Activated CD8-positive, alpha-beta memory T cell treated with anti-CD3 and anti-CD28 coated beads for 1 hour (primary cell): Measurements from ENCODE around the gene CTBP2.

Experiments
- DNase-seq, 2 donors: peaks; one replicate each; pipeline ENCODE4 v3.0.0-alpha.2; 2020; ENCODE audit warnings: low read depth in 1 of 2; ENCODE audit errors: extremely low read depth in 1 of 2

CTBP2 gene

DNA sequence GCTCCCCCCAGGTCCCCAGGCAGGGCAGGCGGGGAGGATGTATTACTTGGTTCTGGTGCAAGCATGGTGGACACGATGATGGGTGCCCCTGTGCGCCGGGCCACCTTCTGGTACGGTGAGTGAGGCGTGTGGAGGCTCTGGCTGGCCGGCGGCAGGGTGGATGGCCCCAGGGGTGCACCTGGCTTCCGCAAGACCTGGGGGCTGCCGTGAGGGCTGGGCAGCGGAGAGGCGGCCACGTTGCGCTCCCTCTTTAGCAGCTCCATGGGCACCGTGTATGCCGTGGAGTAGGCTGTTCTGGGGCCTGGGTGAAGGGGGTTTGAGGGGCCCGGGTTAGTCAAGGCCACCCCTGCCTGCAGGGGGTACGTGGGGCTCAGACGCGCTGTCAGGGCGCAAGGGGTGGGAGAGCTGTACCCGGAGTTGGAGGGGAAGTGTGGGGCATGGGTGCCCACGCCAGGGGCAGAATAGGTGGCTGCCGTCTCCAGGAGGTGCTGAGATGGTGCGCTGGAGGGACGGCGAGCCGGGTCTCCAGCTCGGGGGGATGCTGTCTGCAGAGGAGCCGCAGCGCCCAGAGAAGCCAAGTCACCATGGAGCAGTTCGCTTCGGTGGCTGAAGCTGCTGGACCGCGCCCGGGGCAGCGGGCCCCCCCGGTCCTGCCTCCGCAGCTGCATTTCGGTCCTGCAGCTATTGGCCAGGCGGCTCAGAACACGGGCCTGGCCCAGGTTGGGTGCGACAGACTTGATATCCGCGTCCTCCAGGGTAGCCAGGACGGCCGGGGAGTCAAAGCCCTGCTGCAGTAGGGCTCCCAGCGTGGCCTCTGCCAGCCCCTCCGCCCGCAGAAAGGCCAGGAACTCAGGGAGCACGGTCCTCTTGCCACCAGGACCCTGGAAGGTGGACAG is 134.1 kb downstream of the CTBP2 start:
- DNase-seq: no peak

DNA sequence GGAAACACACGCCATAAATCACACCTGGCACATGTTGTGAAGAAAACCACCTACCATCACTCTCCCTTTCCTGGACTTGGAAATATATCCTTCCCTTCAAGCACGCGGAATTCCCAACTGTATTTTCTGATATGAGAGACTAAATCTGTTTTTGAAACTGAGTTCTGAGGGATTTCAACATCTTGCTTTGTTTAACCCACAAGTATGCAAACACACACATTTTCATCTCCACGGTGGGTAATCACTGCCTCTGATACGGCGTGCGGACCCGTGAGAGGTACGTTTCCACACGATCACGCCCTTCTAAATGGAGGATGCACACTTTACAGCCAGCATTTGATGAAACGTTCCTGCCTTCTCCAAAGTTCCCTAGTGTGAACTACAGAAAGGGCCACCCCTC is 135.0 kb downstream of the CTBP2 start:
- no peak for DNase-seq

DNA sequence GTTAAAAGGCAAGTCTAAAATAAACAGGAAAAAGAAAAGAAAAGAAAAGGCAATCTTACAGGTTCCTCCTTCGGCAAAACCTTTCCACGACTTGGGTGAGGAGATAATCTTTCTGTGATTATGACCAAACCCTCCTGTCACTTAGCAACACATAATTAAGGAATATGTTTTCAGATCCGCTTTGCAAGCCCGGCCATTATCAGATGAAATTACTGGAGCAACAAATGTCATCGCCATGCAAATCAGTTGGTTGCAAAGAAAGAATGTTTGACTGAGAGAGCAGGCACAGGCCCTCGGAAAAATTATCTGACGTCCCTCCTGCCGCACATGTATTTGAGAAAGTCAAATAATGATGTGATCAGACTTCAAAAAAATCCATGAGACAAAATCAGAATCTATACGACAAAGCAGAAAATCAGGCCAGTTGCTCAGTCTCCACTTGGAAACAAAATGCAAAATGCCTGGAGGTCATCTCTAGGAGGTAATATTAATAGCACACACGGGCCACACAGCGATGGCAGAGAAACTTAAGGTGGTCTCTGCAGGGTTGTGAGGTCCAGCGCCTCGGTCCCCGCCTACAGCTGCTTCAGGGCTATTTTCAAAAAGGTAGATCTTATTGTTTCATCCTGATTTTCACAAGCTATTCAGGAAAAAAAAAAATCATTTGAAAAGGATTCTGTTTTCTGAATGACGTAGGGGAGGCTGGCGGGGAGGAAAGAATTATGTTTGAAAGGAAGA is 135.7 kb downstream of the CTBP2 start:
- no peak for DNase-seq

DNA sequence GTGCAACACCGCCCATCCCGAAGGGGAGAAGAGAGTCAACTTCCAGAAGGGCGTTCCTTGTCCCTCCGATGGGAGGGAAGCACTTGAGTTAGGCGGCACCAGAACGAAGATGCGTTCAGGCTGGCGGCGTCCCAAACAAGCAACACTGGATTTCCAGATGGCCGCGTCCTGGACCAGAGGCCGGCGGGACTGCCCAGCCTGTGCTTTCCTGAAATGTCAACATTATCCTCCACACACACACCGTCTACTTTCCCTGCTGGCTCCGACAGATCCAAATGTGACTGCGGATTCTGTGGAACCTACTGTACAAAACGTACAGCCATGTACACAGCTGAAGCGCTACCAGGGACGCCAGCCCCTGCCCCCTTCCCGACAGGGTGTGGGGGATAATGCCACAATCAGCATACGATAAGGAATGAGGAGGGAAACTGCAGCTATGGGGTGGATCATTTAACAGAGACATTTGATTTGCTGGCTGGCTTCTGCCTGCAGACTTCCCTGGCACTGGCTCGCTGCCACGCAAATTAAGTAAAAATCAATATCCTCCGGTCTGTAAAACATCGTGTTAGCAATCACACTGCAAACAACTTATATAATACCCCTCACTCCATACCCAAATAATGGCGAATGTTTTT is 136.4 kb downstream of the CTBP2 start:
- no peak for DNase-seq

DNA sequence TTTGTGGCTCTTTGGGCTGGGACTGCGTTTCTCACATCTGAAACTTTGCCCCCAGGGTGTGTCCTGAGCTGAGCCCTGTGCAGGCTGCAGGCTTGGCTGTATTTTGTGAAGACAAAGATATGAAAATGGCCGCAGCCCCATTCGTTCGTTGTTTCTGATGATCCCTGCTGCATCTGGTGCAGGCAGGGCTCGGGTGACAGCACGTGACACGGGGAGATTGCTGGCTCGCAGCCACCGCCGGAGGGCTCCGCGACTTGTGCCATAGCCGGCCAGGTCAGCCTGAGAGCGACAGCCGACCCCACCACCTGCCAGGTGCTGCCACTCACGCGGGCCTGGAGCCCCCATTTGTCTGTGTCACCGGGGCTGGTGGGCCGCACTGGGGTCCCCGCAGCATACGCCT is 137.1 kb downstream of the CTBP2 start:
- DNase-seq: no peak

DNA sequence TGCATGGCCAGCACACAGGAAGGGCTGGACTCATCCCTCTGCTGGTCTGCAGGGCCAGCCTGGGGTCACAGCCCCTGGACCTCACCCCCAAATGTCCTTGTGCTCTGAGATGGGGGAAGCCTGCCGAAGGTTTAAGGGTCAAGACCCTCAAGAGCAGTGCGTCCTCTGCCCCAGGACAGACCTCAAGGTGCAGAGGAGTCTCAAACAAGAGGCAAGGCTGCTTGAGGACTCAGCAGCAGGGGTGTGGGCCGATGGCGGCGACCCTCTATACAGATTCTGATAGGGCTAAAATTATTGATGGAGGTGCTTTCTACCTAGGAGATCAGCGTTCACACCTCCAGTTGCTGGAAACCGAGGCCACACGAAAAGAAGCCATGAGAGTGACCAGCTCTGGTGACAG is 137.7 kb downstream of the CTBP2 start:
- DNase-seq: no peak

DNA sequence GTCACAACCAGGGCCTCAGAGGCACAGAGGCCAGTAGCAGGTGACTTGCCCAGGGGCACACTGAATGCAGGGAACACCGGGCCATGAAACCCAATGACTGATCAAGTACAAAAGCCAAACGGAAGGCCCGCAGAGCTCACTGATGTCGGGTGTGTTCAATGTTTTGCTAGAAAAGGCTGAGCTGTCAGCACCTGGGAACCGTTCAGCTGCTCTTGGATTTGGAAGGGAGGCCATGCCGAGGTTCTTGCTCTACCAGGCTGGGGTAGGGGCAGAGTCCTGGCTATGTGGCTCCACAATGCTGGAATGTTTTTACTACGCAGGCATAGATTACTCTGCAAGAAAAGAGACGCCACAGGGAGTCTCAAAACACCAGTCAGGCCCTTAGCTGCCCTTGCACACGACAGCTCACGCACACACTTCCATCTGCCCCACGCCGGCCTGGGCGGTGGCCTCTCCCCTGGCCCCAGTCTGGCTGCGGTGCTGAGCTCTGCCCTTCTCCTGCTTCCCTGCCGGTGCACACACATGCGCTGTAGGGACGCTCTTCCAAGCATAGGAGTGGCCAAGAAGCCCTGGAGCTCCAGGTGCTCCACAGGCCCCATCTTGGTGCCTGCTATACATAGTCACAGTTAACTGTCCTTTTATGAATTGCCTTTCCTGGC is 138.5 kb downstream of the CTBP2 start:
- DNase-seq: no peak

DNA sequence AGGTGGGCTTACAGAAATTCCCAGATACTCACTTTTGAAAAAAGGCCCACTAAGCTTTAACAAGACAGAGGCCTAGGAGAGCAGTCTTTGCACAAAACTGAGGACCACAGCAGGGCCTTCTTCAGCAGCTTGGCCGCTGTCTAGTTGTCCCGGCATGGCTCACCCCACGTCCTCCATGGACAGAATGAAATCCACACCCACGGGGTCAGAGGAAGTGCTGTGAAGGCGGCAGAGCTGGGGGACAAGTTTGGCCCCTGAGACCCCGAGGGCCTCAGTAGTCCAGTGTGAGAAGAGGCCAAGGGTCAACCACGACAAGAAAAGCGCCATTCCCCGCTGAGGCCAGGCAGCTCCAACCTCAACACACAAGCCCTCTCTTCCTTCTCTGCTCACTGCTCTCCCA is 139.5 kb downstream of the CTBP2 start:
- no peak for DNase-seq

DNA sequence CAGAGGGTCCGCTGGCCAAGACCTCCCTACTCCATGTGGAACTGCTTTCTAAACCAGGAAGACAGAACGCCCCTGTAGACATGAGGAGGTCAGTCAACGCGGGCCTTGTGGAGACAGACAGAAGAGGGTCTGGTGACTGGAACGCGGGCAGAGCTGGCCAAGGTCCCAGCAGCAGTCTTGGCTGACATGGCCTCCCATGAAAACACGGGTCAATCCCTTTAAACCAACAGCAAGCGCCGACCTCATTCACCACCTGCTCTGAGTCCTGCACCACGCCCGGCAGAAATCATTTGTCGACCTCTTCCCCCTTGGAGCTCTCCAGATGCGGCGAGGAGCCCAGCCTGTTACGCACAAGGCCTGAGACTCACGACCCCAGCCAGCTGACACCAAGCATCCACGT is 140.0 kb downstream of the CTBP2 start:
- DNase-seq: no peak

DNA sequence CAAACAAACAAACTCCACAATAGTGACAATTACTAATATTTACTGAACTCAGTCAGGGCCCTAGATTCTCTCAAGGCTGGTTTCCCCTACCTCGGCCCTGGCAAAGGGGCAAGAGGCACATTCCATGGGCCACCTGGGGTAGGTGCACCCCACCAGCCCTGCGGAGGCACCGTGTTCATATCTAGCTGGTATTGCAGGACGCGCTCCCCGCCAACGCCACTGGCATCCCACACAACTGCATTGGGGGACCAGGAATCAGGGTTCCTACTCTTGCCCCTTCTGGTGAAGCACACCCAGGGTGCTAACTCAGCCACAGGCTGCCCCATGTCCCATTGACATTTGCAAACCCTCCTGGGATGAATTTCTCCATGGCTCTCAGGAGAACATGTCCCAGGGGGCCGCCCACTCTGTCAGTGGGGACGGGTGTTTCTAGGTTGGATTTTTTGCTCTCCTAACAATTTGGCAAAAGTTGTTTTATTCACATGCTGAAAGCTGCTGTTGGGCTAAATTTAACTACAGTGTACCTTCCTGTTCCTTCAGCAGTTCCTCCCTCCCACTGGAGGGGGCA is 141.7 kb downstream of the CTBP2 start:
- DNase-seq: no peak

DNA sequence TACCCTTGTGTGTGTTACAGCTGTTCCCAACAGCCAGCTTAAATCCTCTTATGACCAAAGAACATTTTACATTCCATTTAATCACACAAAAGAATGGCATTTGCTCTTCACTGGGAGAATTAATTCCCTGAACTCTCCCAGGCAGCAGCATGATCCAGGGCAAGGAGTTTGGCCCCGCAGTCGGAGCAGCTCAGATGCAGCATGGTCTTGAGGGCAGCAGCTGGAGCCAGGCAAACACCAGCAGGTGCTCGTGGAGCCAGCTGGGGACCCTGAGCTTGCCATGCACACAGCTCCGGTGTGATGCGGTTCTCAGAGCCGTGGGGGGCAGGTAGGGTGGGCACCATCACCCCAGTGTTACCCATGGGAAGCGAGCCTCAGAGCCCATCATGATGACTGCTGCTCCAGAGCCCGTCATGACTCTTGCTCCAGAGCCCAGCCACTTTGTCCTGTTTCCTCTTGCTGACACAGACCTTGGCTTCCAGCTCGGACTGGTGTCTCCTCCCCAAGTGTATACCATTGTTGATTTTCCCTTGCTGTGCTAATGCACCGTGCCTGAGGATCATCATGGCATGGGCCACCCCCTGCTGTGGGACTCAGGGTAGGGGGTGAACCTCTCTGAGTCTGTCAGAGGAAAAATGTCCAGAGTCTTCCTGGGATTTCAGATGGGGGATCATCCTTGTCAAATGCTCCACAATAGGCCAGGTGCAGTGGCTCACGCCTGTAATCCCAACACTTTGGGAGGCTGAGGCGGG is 142.6 kb downstream of the CTBP2 start:
- no peak for DNase-seq

DNA sequence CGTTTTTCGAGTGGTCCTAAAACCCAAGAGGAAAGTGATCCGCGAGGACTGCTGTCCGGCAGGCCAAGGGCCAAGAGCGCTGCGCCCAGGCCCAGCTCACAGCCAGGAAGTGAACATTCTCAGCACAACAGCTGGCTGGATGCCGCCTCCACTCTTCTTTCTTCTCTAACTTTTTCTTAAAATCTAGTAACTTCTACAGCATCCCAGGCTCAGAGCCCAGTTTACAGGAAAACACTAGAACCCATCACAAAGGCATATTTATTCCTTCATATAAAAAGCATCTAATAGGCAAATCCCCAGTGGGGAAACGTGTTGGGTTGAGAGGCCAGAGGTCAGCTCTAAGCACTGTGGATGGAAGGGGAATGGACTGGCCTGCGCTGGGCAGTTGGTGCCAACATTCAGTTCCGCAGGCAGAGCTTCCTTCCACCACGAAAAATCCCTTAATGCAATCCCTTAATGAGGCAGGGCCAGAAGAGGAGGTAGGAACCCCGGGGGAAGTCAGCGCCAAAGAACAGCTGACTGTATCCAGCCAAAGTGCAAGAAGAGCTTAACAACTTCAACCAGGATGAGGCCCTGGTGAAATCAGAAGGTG is 143.7 kb downstream of the CTBP2 start:
- no peak for DNase-seq

DNA sequence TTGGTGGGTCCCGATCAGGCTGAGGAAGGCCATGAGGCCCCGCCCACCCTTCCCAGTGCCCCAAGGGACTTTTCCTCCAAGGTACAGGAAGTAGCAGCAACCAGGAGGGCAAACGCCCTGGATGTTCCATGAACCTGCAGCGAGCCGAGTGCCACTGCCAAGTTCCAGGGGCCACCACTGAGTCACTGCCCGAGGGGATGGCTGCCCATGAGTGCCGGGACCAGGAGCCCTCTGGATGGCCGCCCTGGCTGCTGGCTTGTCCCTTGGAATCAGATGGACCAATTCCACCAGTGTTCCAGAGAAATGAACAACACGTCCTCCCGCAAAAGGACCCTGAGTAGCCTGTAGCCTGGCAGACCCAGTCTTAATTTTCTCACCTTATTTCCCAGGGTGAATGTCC is 144.2 kb downstream of the CTBP2 start:
- no peak for DNase-seq

DNA sequence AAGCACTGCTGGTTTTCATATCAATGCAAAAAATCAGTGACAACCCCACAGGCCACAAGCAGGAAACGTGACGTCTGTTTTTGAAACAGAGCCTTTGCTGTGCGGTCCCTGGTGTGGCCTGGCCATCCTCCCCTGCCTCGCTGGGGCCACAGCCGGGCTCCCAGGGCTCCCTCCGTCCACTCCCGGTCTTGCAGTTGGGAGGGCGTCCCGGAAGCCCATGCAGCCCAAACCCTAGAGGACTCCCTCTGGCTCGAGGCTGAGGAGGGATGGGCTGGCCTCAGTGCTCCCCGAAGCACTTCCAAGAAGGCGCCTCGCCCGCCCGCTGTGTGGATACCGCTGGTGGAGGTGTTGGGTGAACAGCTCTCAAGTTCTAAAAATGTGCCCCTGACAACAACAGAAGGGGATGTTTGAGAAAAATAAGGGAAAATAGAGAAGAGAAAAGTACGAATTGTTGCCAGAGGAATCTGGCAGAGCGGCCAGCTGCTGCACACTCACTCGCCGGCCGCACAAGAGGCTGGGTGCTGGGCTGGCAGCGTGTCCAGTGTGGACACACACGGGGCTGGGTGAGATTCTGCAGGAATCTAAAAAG is 144.9 kb downstream of the CTBP2 start:
- peak in 1 of 2 donors; percentile 12 for DNase-seq

DNA sequence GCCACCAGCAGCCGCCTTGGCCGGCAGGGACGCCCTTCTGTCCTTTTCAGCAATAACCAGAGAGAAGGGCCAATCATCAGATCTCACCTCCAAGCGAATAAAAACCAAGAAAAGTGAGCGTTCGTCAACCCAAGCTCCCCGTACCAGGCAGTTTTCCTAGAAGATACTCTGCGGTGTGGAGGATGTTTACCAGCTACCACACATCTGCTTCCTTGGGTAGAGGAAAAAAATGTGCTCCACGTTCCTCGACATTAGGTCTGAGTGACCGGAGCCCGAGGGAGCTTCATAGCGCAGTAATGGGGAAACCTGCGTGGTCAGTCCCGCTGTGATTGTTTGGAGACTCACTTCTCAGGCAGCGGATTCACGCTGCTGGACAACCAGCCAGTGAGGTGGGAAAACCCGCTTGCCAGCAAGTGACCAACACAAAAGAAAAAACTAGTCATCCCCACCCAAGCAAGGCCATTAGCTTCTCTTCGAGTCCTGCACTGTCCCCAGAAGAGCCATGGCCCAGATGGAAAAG is 145.5 kb downstream of the CTBP2 start:
- no peak for DNase-seq

DNA sequence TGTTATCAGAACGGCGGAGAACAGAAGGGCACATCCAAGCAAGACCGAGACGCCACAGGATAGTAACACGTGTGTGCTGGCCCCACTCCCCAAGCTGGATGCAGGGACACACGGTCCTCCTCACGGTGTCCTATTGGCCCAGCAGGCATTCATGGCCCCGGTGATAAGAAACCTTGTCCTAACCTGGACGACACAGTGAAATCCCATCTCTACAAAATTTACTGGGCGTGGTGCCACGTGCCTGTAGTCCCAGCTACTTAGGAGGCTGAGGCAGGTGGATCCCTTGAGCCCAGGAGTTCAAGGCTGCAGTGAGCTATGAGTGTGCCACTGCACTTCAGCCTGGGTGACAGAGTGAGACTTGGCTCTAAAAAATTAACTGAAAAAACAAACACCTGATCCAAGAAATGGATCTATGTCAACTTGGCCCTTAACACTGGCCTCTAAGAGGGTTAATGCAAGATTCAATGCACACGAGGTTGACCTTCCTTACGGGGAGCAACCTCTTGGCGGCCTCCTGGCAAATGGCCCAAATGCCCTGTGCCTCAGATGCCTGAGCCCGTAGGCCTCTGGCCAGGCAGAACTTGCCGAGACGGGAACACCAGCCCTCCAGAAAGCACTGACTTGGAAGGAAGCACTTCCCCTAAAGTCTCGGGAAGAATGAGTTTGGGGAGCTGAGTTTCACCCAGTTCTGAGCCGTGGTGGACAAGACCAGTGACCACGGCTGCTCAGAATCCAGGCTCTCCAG is 146.1 kb downstream of the CTBP2 start:
- no peak for DNase-seq

DNA sequence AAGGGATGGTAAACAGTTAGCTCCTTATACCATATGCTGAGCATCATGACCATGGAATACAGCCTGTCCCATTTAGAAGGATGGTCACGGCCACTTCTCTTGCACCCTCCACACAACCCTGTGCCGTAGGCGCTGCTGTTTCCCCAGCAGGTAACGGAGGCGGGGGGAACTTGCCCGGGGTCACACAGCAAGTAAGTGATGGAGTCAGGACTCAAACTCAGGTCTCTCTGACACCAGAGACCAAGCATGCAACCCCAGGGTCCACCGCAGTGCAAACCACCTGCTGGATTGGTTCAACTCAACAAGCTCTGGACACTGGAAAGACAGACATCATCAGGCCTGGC is 146.9 kb downstream of the CTBP2 start:
- DNase-seq: no peak

DNA sequence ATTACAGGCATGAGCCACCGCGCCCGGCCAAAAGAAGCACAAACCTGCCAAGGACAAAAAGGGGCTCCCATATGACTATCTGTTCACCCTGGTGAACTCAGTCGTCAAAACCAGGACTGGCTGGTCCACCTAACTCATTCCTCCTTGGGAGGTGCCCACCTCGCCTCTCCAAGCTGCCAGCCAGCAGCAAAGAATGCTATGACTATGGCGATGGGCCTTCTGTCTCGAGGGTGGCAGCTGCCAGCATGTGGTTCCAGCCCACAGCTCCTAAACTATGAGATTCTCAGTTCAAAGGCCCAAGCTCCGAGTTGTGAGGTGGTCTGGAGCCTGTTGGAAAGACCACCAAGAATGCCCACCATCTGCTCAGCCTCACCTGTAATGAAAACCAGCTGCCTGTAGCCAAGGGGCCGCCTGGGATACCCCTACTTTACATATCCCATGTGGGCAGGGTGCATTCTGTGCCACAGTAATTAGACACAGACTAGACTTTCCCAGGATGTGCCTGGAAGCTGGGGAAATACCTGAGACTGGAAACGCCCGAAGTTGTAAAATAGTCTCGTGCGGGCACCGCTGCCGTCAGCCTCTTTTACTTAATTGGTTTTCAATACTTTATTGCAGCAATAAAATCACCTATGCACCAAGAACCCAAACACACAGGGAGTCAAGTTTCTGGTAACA is 147.4 kb downstream of the CTBP2 start:
- no peak for DNase-seq
